H9 (cell line): ENCODE measurements around the gene UTP25. TPM values are rescaled to one million over a fixed set of nuclear protein-coding genes. Genes with fewer than 3 reads are reported as not detected.

Experiments
- DNase-seq: peaks from one replicate; pipeline ENCODE4 v3.0.0-alpha.2; 2017
- H2AFZ ChIP-seq: one replicate; pipeline ENCODE4 v1.6.1; 2013; ENCODE audit warnings: mild to moderate bottlenecking, low read length, control low read depth, moderate library complexity
- H2AK5ac ChIP-seq: 2 replicates; pipeline ENCODE4 v1.6.1; 2013; ENCODE audit warnings: low read length, control low read depth, mixed read lengths; ENCODE audit not compliant: insufficient read length
- H2BK120ac ChIP-seq: one replicate; pipeline ENCODE4 v1.6.1; 2013; ENCODE audit warnings: low read depth, mild to moderate bottlenecking, low read length, control low read depth, inconsistent platforms; ENCODE audit not compliant: poor library complexity, severe bottlenecking
- H2BK12ac ChIP-seq: 2 replicates; pipeline ENCODE4 v1.6.1; 2013; ENCODE audit warnings: low read length, control low read depth, mixed read lengths, low read depth; ENCODE audit not compliant: insufficient read length
- H2BK15ac ChIP-seq: 2 replicates; pipeline ENCODE4 v1.6.1; 2013; ENCODE audit warnings: low read depth, low read length, control low read depth
- H2BK20ac ChIP-seq: one replicate; pipeline ENCODE4 v1.6.1; 2013; ENCODE audit warnings: low read depth, mild to moderate bottlenecking, low read length, control low read depth, inconsistent platforms; ENCODE audit not compliant: poor library complexity, severe bottlenecking
- H2BK5ac ChIP-seq: 2 replicates; pipeline ENCODE4 v1.6.1; 2013; ENCODE audit warnings: low read length, control low read depth, mixed read lengths; ENCODE audit not compliant: insufficient read length
- H3K14ac ChIP-seq: 2 replicates; pipeline ENCODE4 v1.6.1; 2013; ENCODE audit warnings: low read length, control low read depth; ENCODE audit not compliant: insufficient read depth
- H3K18ac ChIP-seq: 2 replicates; pipeline ENCODE4 v1.6.1; 2013; ENCODE audit warnings: low read depth, mild to moderate bottlenecking, mixed read lengths, low read length, control low read depth; ENCODE audit not compliant: insufficient read length
- H3K23ac ChIP-seq: 2 replicates; pipeline ENCODE4 v1.6.1; 2013; ENCODE audit warnings: low read length, control low read depth, mixed read lengths, low read depth; ENCODE audit not compliant: insufficient read length
- H3K23me2 ChIP-seq: 2 replicates; pipeline ENCODE4 v1.6.1; 2013; ENCODE audit warnings: low read depth, mild to moderate bottlenecking, mixed read lengths, low read length, control low read depth; ENCODE audit not compliant: insufficient read length, poor library complexity, severe bottlenecking
- H3K27ac ChIP-seq: 2 replicates; pipeline ENCODE4 v1.5.1; 2013; ENCODE audit warnings: low read length, control low read depth, mixed read lengths, low read depth; ENCODE audit not compliant: insufficient read length
- H3K27me3 ChIP-seq: 2 replicates; pipeline ENCODE4 v1.6.1; 2013; ENCODE audit warnings: low read length, control low read depth, inconsistent platforms; ENCODE audit not compliant: insufficient read depth
- H3K4ac ChIP-seq: 2 replicates; pipeline ENCODE4 v1.6.1; 2013; ENCODE audit warnings: low read depth, mild to moderate bottlenecking, control low read depth, inconsistent platforms, low read length, moderate library complexity
- H3K4me1 ChIP-seq: 2 replicates; pipeline ENCODE4 v1.6.1; 2013; ENCODE audit warnings: low read length, control low read depth, inconsistent platforms; ENCODE audit not compliant: insufficient read depth
- H3K4me2 ChIP-seq: 2 replicates; pipeline ENCODE4 v1.6.1; 2013; ENCODE audit warnings: low read length, control low read depth, mixed read lengths; ENCODE audit not compliant: insufficient read length, insufficient read depth
- H3K56ac ChIP-seq: 2 replicates; pipeline ENCODE4 v1.6.1; 2013; ENCODE audit warnings: low read depth, mild to moderate bottlenecking, mixed read lengths, low read length, control low read depth; ENCODE audit not compliant: insufficient read length
- H3K79me1 ChIP-seq: 2 replicates; pipeline ENCODE4 v1.6.1; 2013; ENCODE audit warnings: low read depth, mild to moderate bottlenecking, moderate library complexity, low read length, control low read depth, inconsistent platforms; ENCODE audit not compliant: insufficient read depth, poor library complexity, severe bottlenecking
- H3K79me2 ChIP-seq: 2 replicates; pipeline ENCODE4 v1.6.1; 2013; ENCODE audit warnings: low read length, control low read depth, inconsistent platforms; ENCODE audit not compliant: insufficient read depth
- H3K9ac ChIP-seq: 2 replicates; pipeline ENCODE4 v1.6.1; 2013; ENCODE audit warnings: low read length, control low read depth, mixed read lengths; ENCODE audit not compliant: insufficient read length; ENCODE audit errors: extremely low read depth
- H3K9me3 ChIP-seq: one replicate; pipeline ENCODE4 v1.6.1; 2013; ENCODE audit warnings: low read depth, low read length, inconsistent platforms; ENCODE audit not compliant: control insufficient read depth
- H3T11ph ChIP-seq: one replicate; pipeline ENCODE4 v1.6.1; 2013; ENCODE audit warnings: mild to moderate bottlenecking, low read length, control low read depth, inconsistent platforms
- H4K20me1 ChIP-seq: one replicate; pipeline ENCODE4 v1.6.1; 2013; ENCODE audit not compliant: control insufficient read depth, insufficient read length, insufficient read depth
- H4K5ac ChIP-seq: 2 replicates; pipeline ENCODE4 v1.6.1; 2013; ENCODE audit warnings: low read depth, mild to moderate bottlenecking, mixed read lengths, low read length, control low read depth; ENCODE audit not compliant: insufficient read length
- H4K8ac ChIP-seq: replicated peaks from 2 replicates; pipeline ENCODE4 v1.6.1; 2013; ENCODE audit warnings: low read length, control low read depth, mixed read lengths, low read depth; ENCODE audit not compliant: insufficient read length
- H4K91ac ChIP-seq: 2 replicates; pipeline ENCODE4 v1.6.1; 2013; ENCODE audit warnings: low read depth, mild to moderate bottlenecking, moderate library complexity, mixed read lengths, low read length, control low read depth; ENCODE audit not compliant: insufficient read length
- H3K27ac Mint-ChIP-seq, 3 experiments: 2 replicates in 2 of 3; 3 replicates in 1 of 3; pipeline ENCODE4 v1.8.0; 2020 to 2021; ENCODE audit warnings: mixed read lengths in 3 of 3, mild to moderate bottlenecking in 1 of 3, moderate library complexity in 1 of 3
- H3K27me3 Mint-ChIP-seq: 2 replicates; pipeline ENCODE4 v1.8.0; 2021; ENCODE audit warnings: low read depth, mild to moderate bottlenecking, moderate library complexity, mixed read lengths
- H3K36me3 Mint-ChIP-seq, 3 experiments: 2 replicates in 2 of 3; 3 replicates in 1 of 3; pipeline ENCODE4 v1.8.0; 2020 to 2021; ENCODE audit warnings: low read depth in 3 of 3, mixed read lengths in 3 of 3; ENCODE audit not compliant: insufficient read depth in 1 of 3
- H3K4me1 Mint-ChIP-seq, 2 experiments: 2 replicates each; pipeline ENCODE4 v1.8.0; 2020; ENCODE audit warnings: mixed read lengths in 2 of 2
- H3K4me3 Mint-ChIP-seq, 2 experiments: 2 replicates in 1 of 2; 3 replicates in 1 of 2; pipeline ENCODE4 v1.8.0; 2020 to 2021; ENCODE audit warnings: mild to moderate bottlenecking in 2 of 2, mixed read lengths in 2 of 2, moderate library complexity in 1 of 2
- H3K9me3 Mint-ChIP-seq, 2 experiments: 2 replicates in 1 of 2; 3 replicates in 1 of 2; pipeline ENCODE4 v1.8.0; 2020; ENCODE audit warnings: mild to moderate bottlenecking in 2 of 2, mixed read lengths in 2 of 2, moderate library complexity in 1 of 2
- WGBS: extraction: QIAGEN DNeasy Blood & Tissue Kit; methylation state at CpG from one replicate; pipeline ENCODE4 v1.1.7; 2013; ENCODE audit warnings: missing lambda C conversion rate, low lambda C conversion rate, mixed read lengths; ENCODE audit not compliant: insufficient read length; ENCODE audit errors: extremely low coverage; 5-methylcytosine and 5-hydroxymethylcytosine counted together
- total RNA-seq: library from RNA; stranded (reverse); gene quantifications from 2 replicates; pipeline ENCODE4 v1.2.1, GENCODE V29; 2021
- TF ChIP-seq, protein P1 (sequence below): fragments of 200-600 bp; sonication (generic); conservative IDR thresholded peaks from 3 replicates; pipeline ENCODE4 v1.8.0; 2021; ENCODE audit warnings: antibody characterized with exemption, mild to moderate bottlenecking

UTP25 gene
- total RNA-seq, 1 experiment from 2014 or later: 12.9 TPM

DNA sequence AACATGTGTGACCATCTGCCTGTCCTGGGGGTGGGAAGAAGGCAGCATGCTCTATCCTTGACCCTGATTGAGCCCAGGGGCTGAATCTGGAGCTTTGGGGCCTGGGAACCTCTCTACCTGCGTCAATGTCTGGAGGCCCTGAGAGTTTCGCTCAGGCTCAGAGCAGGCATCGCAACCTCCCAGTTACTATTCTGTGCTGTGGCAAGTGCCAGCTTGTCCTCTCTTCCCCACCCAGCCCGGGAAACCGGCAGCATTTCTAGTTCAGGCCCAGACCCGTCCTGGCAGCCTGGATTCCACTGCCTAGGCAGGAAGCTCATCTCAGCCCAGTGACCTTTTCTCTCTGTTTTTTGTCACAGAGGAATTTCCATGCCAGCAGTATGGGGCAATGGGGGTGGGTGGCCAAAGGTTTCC is 11.8 kb upstream of the UTP25 start:
- H3K4me2 ChIP-seq: no peak overlapping the region
- Mint-ChIP-seq H3K36me3 (no peaks in the 10 kb centered on the region), H3K4me1 (peaks cover 6% of the 10 kb centered on the region in 2 experiments), H3K27ac (no peak overlapping the region; a peak in 1 of 7 replicates), H3K4me3 (no peak overlapping the region), H3K27me3 (peaks cover 16% of the 10 kb centered on the region), H3K9me3 (no peaks in the 10 kb centered on the region)
- no peak overlapping the region for H3K18ac ChIP-seq
- no peak overlapping the region for H3K9ac ChIP-seq
- H3K56ac ChIP-seq: no peak overlapping the region
- no peaks in the 10 kb centered on the region for H3K9me3 ChIP-seq
- no peak overlapping the region for H3K27ac ChIP-seq
- H3K4me1 ChIP-seq: no peaks in the 10 kb centered on the region
- H3T11ph ChIP-seq: no peak overlapping the region
- H4K91ac ChIP-seq: no peak overlapping the region
- no peak overlapping the region for H4K5ac ChIP-seq
- no CpG with 5 or more reads among the region's 6 CpGs for WGBS
- H3K79me2 ChIP-seq: no peaks in the 10 kb centered on the region; the same call in 1 of the 2 replicates
- DNase-seq: no peak
- no peak overlapping the region for H2AFZ ChIP-seq
- H3K4ac ChIP-seq: no peak overlapping the region
- H2BK20ac ChIP-seq: no peak overlapping the region
- H3K14ac ChIP-seq: no peak overlapping the region
- no peak overlapping the region for H2BK120ac ChIP-seq
- H2BK12ac ChIP-seq: no peak overlapping the region
- H2AK5ac ChIP-seq: no peak overlapping the region
- no peaks in the 10 kb centered on the region for H4K20me1 ChIP-seq
- H2BK15ac ChIP-seq: no peak overlapping the region
- TF ChIP-seq, protein P1, sequence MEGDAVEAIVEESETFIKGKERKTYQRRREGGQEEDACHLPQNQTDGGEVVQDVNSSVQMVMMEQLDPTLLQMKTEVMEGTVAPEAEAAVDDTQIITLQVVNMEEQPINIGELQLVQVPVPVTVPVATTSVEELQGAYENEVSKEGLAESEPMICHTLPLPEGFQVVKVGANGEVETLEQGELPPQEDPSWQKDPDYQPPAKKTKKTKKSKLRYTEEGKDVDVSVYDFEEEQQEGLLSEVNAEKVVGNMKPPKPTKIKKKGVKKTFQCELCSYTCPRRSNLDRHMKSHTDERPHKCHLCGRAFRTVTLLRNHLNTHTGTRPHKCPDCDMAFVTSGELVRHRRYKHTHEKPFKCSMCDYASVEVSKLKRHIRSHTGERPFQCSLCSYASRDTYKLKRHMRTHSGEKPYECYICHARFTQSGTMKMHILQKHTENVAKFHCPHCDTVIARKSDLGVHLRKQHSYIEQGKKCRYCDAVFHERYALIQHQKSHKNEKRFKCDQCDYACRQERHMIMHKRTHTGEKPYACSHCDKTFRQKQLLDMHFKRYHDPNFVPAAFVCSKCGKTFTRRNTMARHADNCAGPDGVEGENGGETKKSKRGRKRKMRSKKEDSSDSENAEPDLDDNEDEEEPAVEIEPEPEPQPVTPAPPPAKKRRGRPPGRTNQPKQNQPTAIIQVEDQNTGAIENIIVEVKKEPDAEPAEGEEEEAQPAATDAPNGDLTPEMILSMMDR: no peak
- H3K27me3 ChIP-seq: no peaks in the 10 kb centered on the region; the same call in 1 of the 2 replicates
- no peak overlapping the region for H4K8ac ChIP-seq
- no peaks in the 10 kb centered on the region for H3K23me2 ChIP-seq
- H3K23ac ChIP-seq: no peak overlapping the region
- H2BK5ac ChIP-seq: no peak overlapping the region
- no peaks in the 10 kb centered on the region for H3K79me1 ChIP-seq
